Activated CD8-positive, alpha-beta memory T cell treated with anti-CD3 and anti-CD28 coated beads for 4 hours (primary cell): ENCODE results near the gene SPPL3.
"Not testable (repeated sequence)": the region's sequence is repeated elsewhere in the genome, so short reads cannot be mapped to it uniquely, and the experiment has no call there.

Experiments used
- DNase-seq, 2 donors: peaks; one replicate each; pipeline ENCODE4 v3.0.0-alpha.2; 2020; ENCODE audit warnings: low read depth in 2 of 2

Gene SPPL3

DNA sequence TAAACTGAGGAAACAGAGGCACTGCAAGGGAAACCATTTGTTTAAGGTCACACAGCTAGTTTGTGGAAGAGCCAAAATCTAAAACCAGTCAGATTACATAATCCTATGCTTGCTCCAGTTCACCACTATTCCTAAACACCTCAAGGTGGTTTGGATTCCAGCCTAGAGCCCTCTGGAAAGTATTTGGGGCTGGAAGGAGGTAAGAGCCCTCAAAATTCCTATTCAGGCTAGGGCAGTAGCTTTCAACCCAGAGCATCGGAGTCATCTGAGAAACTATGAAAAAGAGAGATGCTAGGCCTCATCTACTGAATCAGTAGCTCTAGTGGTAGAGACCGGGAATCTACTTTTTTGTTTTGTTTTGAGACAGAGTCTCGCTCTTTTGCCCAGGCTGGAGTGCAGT is 16.0 kb upstream of the SPPL3 start:
- DNase-seq = no peak

DNA sequence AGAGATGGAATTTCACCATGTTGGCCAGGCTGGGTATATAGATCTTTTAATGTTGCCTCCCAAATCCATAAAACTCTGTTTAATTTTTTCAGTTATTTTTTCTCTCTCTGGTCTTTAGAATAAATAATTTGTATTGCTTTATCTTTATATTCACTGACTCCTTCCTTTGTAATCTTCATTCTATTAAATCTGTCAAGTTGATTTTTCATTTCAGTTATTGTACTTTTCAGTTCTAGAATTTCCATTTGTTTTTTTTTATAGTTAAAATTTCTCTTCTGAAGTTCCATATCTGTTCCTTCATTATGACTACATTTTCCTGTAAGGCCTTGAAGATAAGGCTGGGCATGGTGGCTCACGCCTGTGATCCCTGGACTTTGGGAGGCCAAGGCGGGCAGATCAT is 13.6 kb upstream of the SPPL3 start:
- DNase-seq = no peak

DNA sequence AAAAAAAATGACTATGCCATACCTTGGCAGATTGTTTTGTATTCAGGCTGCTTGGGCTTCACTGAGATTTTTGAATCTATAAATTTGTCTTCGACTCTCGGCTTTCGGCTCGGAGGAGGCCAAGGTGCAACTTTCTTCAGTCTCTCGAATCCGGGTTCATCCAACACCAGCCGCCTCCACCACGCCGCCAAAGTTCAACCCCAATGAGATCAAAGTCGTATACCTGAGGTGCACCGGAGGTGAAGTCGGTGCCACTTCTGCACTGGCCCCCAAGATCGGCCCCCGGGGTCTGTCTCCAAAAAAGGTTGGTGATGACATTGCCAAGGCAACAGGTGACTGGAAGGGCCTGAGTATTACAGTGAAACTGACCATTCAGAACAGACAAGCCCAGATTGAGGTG is 12.4 kb upstream of the SPPL3 start:
- DNase-seq = no peak

DNA sequence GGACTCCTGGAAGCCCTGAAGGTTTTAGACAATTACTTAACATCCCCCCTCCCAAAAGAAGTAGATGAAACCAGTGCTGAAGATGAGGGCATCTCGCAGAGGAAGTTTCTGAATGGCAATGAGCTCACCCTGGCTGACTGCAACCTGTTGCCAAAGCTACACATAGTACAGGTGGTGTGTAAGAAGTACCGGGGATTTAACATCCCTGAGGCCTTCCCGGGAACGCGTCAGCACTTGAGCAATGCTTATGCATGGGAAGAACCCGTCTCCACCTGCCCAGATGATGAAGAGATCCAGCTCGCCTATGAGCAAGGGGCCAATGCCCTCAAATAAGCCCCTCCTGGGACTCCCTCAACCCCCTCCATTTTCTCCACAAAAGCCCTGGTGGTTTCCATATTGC is 10.6 kb upstream of the SPPL3 start:
- no peak for DNase-seq

DNA sequence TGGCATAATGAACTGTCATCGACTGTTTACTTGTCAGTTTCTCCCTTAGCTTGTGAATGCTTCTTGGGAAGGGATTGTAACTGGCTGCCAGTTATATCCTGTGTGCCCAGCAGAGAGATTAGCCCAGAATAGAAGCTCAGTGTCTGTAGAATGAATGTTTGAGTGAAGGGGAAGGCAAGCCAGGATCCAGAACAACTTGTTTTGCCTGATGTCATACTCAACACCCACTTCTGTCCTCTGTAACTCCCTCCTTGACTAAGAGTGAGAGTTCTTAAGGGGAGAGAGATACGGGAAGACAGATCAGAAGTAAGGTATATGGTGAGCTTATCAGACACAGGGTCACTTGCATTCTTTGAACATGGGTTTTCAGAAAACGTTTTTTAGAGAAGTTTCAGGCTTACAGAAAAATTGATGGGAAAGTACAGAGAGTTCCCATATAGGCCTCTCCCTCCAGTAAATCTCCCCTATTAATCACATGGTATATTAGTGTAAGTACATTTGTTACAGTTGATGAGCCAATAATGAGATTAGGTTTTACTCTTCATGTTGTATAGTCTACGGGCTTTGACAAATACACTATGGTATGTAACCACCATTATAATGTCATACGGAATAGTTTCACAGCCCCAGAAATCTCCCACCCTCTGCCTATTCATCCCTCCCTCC is 5.6 kb upstream of the SPPL3 start:
- no peak for DNase-seq

DNA sequence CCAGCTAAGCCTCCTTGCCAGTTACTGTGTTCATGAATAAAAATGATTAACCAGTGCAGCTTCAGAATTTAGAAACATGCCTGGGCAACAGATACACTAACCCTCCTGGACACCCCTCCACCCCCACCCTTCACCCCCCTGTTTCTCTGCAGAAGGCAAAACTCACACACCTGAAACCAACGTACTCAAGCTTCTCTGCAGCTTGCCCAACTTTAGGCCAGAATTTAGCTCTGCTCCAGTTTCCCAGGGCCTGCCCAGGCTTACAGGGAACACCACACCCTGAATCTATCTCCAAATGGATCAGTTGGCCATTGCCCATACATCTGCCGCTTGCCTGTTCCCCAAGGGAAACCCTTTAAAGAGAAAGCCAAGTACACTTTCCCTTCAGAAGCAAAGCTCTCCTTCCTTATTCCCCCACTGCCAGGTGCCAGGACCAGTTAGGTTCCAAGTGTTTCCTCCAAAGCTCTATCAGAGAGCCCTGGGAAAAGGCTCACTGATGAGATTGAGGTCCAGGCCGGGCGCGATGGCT is 1.8 kb upstream of the SPPL3 start:
- DNase-seq = no peak

DNA sequence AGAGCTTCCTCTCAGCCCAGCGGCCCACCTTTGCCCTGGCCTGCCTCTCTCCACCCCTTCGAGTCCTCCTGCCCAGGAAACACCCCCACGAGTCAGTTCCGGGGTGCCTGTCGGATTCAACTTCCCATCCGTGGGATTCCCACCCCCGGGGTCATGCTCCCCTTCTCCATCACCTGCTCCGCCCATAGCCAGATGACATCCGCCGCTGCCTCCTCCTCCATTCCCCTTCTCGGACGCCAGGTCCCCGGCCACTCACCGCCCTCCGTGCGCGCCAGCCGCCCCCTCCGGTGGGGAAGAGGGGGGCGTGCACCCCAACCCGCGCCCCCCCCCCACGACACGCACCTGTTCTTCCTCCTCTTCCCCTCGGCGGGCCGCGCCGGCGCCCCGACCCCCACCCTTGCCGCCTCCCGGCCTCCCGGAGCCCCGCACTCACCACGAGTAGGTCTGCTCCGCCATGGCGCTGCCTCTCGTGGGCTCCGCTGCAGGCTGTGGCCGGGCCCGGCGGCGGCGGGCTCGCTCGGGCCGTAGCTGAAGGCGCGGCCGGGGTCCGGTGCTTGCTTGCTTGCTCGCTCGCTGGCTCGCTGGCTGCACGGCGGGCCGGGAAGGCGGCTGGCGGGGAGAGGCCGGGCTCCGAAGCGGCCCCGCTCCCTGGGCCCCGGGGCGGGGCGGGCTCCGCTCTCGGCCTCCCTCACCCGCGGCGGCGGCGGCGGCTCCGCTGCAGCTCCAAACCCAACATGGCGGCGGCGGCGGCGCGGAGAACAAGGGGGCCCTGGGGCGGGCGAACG is 554 bp downstream of the SPPL3 start:
- DNase-seq = peak; percentile 32 to 33

DNA sequence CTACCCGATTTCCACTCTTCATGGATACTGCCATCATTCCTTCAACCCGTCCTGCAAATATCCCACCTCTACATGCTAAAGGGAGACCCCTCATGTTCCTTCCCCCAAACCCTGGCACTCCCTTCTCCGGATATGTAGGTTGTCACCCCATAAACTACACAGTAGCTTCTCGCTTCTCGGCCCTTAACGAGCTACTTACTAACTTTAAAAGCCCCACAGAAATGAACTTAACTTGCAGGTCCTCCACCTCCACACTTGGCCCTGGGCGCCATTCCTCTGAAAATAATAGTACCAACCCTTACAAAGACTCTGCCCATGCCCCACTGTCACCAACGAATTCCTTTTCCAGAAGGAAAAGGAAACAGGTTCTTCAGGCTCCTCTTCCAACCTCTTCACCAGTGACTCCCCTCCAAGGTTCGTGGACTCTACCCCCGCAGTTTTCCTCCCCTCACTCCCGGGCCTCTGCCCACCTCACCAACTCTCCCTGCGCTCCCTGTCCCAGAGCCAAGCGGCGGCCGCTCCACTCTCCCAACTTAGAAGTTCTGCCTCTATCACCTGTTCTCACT is 1.2 kb downstream of the SPPL3 start:
- DNase-seq = no peak

DNA sequence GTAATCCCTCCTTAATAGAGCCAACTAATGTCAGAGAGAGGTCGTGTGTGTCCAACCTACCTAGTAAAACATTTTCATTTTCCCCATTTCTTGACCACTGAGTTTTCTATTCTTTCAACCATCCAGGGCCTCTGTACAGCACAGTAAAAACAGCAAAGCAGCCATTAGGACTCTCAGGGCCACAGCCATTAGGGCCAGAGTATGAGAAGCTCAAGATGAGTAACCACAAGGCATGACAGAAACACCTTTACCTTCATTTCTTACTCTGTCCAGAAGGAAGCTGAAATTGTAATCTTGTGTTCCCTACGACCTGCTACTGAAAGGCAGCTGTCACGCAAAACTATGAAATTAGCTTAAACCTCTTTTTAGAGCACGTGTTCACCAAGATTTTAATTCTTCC is 2.3 kb downstream of the SPPL3 start:
- DNase-seq = no peak

DNA sequence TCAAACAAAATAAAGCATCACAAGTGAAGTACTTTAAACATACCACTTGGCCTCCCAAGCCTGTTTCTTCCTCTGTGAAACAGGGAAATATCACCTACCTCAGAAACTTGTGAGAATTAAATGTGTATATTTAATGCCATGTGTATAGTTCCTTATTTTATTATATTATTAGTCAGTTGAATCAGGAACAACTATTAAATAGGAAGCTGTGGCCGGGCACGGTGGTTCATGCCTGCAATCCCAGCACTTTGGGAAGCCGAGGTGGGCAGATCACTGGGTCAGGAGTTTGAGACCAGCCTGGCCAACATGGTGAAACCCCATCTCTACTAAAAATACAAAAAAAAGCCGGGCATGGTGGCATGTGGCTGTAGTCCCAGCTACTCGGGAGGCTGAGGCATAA is 3.1 kb downstream of the SPPL3 start:
- DNase-seq = not testable (repeated sequence)

DNA sequence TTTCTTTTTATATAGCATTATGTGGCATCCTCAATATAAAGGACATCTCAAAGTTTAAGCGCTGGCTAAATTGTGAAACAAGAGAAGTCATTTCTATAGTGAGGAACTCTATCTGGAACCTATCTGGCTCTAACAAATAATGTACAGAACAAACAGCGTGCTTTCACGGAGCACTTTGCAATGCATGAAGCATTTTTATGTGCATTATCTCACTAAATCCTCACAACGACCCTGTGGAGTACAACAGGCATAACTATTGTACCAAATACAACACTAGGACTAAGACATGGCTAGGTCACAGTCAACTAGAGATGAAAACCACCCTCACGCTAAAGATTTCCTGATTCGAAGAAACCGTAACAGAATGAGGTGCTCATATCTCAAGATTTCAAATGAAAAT is 8.6 kb downstream of the SPPL3 start:
- DNase-seq = no peak

DNA sequence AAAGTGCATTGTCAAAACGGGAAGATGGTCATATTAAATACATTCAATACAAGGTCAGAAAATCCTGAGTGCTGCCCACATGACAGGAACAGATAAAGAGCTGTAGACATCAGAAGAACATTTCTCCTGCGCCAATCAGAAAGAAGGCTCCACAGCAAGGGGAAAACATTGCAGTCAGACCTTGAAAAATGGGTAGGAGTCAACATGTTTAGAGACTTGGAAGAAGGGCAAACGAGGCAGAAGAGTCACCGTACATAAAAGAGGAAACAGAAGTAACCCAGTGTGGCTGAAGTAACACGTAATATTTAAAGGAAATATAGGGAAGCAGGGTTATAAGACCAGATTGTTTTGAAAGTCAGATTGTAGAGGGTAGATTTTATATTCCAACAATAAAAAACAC is 11.9 kb downstream of the SPPL3 start:
- no peak for DNase-seq

DNA sequence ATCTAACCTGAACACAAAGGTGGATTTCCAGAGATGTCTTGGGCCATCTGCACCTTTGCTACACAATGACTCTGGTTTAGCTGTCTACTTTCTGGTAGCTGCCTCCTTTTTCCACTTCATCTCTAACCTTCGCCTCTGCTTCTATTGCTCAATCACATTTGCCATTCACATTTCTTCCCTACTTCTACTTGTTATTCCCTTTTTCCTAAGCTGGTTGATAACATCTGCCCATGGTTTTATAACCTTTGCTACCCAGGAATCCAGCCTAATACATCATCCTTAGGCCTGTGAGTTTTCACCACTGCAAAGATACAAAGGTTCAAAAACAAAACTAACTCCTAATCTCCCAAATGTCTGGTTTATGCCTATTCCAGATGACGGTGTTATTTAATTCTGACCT is 13.2 kb downstream of the SPPL3 start:
- no peak for DNase-seq

DNA sequence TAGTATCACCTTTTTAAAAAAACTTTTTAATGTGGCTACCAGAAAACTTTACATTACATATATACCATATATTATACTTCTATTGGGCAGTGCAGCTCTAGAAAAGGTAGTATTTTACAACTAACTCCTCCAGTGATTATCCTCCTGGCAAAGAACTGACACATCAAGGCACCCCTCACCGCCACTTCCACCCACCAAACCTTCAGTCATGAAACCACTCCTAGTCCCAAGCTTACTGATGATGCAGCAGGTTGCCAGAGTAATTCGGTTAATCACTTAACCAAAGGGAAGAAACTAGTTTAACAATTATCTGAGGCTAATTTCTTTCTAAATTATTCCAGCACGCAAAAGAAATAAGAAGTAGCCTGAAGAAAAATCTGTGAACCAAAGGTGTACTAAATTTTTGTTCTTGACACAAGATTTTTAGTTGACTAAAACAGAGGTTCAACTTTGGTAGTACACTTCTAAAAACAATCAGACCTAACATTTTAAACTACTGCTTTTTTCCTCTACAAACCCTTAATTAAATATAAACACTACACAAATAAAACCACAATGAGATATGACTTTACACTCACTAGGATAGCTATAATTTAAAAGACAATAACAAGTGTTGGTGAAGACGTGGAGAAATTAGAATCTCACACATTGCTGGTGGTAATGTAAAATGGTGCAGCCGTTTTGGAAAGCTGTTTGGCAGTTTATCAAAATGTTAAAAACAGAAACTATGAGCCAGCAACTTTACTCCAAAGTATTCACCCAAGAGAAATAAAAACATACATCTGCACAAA is 16.7 kb downstream of the SPPL3 start:
- DNase-seq = peak in 1 of 2 donors; percentile 13

DNA sequence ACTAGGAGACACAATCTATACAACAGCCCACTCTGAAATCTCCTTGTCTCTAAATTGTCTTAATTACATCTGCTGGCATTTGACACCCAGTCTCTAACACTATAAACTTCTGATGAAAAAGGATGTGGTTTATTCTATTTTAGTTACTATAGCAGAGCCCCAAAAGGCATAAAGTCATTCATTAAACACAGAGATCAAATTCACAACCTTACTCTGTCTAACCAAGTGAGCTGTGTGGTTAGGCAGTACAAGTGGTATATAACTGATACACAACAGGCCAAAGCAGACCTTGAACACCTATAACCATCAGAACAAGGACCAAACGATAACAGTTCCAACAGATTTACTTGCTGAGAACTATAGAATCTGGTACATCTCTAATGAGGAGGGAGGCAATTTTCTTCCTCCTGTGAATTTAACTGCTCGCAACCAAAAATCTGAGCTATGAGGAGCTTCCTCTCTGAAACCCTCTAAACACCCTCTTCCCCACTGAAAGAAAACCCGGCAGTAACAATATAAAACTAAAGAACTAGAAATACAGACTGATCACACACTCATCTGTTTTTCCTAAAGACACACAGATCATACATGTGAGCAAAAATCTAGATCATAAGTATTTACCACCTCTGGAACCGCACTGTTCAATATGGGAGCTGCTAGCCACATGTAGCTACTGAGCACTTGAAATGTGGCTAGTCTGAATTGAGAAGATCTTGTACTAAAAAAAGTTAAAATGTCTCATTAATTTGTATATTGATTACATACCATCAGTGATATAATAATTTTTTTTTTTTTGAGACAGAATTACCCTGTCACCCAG is 17.7 kb downstream of the SPPL3 start:
- DNase-seq = no peak

DNA sequence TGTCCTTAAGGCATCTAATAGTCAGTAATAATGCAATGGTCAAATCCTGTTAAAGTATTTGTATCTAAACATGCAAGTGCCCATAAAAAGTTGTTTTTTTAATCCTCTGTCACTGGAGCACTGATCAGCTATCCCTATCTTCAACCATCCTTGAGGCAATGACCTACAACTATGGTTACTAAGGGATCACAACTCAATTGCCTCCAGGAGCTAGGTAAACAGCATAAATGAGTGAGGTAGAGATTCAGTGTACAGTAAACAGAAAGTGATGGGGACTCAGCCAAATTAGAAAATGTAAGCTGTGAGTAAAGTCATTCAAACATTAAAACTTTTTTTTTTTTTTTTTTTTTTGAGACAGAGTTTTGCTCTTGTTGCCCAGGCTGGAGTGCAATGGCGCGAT is 18.6 kb downstream of the SPPL3 start:
- no peak for DNase-seq

DNA sequence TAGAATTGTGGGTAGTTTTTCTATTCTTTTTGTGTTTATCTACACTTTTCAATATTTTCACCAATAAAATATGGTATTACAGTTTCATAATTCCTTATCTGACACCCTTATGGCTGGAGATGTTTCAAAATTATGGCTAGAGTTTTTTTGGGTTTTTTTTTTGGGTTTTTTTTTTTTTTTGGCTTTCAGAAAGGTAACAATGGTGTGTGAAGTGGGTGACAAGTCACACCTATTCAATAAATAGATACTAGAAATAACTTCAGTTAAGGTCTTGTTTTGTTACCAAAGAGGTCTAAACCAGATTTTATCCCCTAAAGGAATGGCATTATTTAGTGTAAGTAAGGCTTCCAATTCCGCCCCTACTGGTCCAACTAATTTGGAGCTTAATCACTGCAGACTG is 19.5 kb downstream of the SPPL3 start:
- DNase-seq = no peak

DNA sequence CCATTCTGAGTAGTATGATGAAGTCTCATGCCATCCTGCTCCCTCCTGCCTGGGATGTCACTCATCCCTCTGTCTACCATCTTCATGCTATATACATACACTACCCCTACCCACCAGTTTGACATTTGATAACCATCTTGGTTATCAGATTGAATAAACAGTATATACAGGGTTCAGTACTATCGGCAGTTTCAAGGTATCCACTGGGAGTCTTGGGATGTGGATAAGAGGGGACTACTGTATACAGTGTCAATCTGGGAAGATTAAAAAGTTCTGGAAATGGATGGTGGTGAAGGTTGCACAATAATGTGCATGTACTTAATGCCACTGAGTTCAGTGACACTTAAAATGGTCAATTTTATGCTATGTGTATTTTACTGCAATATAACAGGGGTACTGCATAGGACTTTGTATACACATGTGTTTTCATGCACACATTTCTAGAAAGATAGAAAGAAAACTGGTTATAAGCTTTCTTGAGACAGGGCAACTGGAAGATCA is 22.1 kb downstream of the SPPL3 start:
- DNase-seq = no peak

DNA sequence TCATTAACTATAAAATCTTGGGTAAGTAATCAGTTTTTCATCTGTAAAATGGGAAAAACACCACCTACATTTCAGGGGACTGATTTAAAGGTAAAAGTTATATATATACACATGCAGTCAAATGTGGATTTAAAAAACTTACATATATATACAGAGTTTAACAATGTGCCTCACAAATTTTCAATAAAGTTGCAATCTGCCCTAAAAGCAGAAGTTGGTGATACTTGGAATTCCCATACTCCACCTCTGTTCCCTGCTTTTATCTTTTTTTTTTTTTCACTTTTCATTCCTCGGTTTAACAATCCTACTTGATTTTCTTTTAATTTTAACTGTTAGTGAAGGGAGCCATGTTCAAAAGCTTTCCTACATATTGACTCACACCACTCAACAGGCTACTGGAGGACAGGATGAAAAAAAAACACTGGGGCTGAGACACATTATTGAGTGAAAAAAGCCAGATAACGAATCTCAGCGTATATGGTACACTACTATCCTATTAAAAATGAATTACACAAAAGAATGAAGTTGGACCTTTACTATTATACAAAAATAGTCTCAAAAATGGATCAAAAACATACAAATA is 24.3 kb downstream of the SPPL3 start:
- DNase-seq = no peak

DNA sequence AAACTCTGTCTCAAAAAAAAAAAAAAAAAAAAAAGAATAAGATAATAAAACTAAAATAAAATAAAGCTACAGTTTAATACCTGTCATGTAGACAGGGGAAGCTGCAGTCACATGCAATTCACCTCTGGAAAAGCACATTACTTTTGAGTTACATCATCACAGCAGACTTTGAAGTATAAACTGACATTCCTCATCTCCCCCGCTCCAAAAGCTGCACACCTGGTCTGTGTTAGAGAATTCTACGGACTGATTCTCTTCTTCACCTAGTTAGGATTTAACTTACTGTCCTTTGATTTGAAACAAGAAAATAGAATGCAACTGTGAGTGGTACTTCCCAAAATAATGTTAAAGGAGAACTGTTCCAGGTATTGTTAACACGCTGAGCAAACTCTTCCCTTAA is 25.1 kb downstream of the SPPL3 start:
- no peak for DNase-seq
